Measurements from ENCODE around the gene COL17A1. TPM values are rescaled to one million over a fixed set of nuclear protein-coding genes. Genes with fewer than 3 reads are reported as not detected.

The COL17A1 gene
- total RNA-seq, 4 donors from 2014 or later = under 0.01 to 2.9 (median 0.98) TPM; not detected in 1

DNA sequence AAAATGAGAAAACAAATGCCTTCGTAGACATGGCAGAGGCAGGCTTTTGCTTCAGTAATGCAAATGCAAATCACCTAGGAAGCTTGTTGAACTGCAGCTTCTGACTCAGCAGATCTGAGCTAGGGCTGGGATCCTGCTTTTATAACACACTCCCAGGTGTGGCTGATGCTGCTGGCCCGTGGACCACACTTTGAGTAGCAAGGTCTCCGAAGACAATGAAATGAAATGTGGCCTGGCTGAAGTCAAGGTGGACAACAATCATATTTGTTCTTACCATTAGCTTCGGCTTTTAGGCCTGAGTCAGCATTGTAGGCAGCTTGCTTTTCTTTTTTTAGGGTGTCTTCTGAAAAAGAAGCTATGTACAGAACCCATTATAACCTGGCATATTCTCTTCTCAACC is 26.3 kb downstream of the COL17A1 start:
- H3K4me3 ChIP-seq = no peak overlapping the region
- no peak for DNase-seq
- H3K9me3 ChIP-seq = no peaks in the 10 kb centered on the region
- H3K4me1 ChIP-seq = no peaks in the 10 kb centered on the region
- no peaks in the 10 kb centered on the region for H3K27me3 ChIP-seq
- no peaks in the 10 kb centered on the region for H3K36me3 ChIP-seq
- TF ChIP-seq POLR2A (IDR thresholded peaks at IDR 0.05) = no peak
- TF ChIP-seq, protein P1, sequence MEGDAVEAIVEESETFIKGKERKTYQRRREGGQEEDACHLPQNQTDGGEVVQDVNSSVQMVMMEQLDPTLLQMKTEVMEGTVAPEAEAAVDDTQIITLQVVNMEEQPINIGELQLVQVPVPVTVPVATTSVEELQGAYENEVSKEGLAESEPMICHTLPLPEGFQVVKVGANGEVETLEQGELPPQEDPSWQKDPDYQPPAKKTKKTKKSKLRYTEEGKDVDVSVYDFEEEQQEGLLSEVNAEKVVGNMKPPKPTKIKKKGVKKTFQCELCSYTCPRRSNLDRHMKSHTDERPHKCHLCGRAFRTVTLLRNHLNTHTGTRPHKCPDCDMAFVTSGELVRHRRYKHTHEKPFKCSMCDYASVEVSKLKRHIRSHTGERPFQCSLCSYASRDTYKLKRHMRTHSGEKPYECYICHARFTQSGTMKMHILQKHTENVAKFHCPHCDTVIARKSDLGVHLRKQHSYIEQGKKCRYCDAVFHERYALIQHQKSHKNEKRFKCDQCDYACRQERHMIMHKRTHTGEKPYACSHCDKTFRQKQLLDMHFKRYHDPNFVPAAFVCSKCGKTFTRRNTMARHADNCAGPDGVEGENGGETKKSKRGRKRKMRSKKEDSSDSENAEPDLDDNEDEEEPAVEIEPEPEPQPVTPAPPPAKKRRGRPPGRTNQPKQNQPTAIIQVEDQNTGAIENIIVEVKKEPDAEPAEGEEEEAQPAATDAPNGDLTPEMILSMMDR (IDR thresholded peaks at IDR 0.05) = no peak
- intact Hi-C loops (cut with DNase I; ENCODE audit: low total_unique reads) = no loop called here
- H3K27ac ChIP-seq = no peak overlapping the region

DNA sequence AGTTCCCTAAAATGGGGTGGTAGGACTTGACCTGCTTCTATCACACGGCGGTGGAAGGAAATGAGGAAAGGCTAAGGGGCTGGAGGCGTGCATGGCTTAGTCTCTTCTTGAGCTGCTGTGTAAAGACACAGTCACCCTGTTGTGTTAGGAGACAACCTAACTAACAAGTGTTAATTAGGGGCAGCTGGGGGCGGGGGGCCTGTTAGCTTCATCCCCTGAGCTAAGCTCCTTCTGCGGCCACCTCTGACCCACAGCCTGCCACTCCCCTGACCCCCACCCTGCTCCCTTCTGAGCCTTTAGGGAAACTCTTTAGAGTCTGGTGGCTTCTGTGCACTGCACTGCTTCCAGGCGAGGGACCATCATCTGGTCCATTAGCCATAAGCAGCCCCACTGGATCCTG is 28.0 kb downstream of the COL17A1 start:
- no peaks in the 10 kb centered on the region for H3K9me3 ChIP-seq
- no peak for TF ChIP-seq POLR2A (IDR thresholded peaks at IDR 0.05)
- TF ChIP-seq, protein P1 (IDR thresholded peaks at IDR 0.05) = no peak
- no peak for DNase-seq
- no peak overlapping the region for H3K27ac ChIP-seq
- H3K4me3 ChIP-seq = no peak overlapping the region
- intact Hi-C loops (cut with DNase I; ENCODE audit: low total_unique reads) = no loop called here
- H3K27me3 ChIP-seq = no peaks in the 10 kb centered on the region
- no peaks in the 10 kb centered on the region for H3K36me3 ChIP-seq
- H3K4me1 ChIP-seq = no peaks in the 10 kb centered on the region

DNA sequence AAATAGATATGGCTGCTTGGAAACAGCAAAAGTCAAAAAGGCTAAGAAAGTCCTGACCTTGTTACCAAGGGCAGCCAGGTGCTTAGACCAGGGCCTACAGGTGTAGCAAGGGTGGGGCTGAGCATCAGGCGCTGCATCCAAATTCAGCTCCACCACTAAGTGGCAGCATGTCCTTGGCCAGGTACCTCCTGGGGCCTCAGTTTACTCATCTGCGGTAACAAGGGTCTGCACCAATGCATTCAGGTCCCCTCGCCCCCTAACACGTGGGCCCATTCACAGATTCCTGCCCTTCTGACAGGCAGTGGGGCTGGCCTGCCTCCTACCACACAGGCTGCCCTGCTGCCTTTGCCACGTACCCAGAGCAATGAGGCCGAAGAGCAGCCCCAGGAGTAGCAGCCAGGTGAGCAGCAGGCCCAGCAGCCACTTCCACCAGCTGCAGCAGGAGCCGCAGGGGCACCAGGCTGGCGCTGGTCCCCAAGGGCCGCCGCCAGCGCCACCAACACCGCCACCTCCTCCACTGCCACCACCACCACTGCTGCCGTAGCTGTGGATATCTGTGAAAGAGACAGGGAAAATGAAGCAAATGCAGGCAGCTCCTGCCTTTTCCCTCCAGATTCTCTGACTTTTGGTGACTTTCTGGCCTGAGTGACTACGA is 28.9 kb downstream of the COL17A1 start:
- DNase-seq = no peak
- no peak overlapping the region for H3K4me3 ChIP-seq
- intact Hi-C loops (cut with DNase I; ENCODE audit: low total_unique reads) = no loop called here
- H3K27me3 ChIP-seq = no peaks in the 10 kb centered on the region
- H3K9me3 ChIP-seq = no peaks in the 10 kb centered on the region
- no peak for TF ChIP-seq POLR2A (IDR thresholded peaks at IDR 0.05)
- TF ChIP-seq, protein P1 (IDR thresholded peaks at IDR 0.05) = no peak
- H3K27ac ChIP-seq = no peak overlapping the region
- no peaks in the 10 kb centered on the region for H3K36me3 ChIP-seq
- H3K4me1 ChIP-seq = no peaks in the 10 kb centered on the region

DNA sequence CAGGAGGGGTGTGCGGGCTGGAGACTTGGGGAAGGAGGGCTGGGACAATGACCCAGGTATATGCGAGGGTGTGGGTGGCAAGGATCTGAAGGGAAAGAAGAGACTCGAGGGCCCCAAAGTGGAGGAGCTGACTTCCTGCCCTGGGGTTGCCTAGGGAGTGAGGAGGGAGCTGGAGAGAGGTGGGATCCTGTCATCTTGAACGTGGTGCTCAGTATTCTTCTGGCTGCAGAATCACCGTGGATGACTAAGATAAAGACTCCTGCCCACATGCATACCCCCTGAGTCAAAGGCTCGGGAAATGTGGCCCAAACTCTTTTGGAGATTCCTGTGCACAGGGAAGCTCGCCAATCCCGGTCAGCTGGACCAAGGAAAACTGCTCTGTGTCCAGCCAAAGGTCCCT is 31.2 kb downstream of the COL17A1 start:
- DNase-seq = no peak
- no peaks in the 10 kb centered on the region for H3K27me3 ChIP-seq
- H3K36me3 ChIP-seq = no peaks in the 10 kb centered on the region
- H3K27ac ChIP-seq = no peak overlapping the region
- intact Hi-C loops (cut with DNase I; ENCODE audit: low total_unique reads) = no loop called here
- no peaks in the 10 kb centered on the region for H3K9me3 ChIP-seq
- TF ChIP-seq, protein P1 (IDR thresholded peaks at IDR 0.05) = no peak
- no peak for TF ChIP-seq POLR2A (IDR thresholded peaks at IDR 0.05)
- no peak overlapping the region for H3K4me3 ChIP-seq
- no peaks in the 10 kb centered on the region for H3K4me1 ChIP-seq

DNA sequence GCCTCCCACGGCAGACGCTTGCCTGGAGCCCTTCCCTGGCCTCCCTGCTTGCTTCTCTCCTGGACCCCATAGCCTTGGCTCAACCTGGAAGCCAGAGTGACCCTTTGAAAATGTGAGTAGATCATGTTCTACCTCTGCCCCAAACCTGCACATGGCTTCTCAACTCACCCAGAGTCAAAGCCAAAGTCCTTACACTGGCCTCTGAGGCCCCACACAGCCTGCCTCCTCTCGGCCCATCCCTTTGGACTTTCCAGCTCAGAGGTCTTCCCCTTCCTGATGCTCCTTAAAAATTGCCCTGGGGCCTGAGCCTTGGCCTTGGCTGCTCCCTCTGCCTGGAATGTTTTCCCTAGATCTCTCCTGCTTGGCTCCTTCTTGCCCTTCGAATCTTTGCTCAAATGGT is 32.5 kb downstream of the COL17A1 start:
- Histone ChIP-seq H3K27ac (no peak overlapping the region), H3K4me1 (no peaks in the 10 kb centered on the region), H3K27me3 (no peaks in the 10 kb centered on the region), H3K36me3 (no peaks in the 10 kb centered on the region), H3K9me3 (no peaks in the 10 kb centered on the region), H3K4me3 (no peak overlapping the region)
- TF ChIP-seq, protein P1 (IDR thresholded peaks at IDR 0.05) = no peak
- no peak for TF ChIP-seq POLR2A (IDR thresholded peaks at IDR 0.05)
- no peak for DNase-seq
- intact Hi-C loops (cut with DNase I; ENCODE audit: low total_unique reads) = no loop called here

All from uterus (tissue), 4 donors.